Lung (tissue), 12 donors: ENCODE data around the gene PLAGL1. TPM values are rescaled to one million over a fixed set of nuclear protein-coding genes. Genes with fewer than 3 reads are reported as not detected.

Experiments used
- ATAC-seq: fragments of 200-7000 bp; cut with Tn5 transposase; one replicate; pipeline ENCODE4 v1.9.1; 2020; ENCODE audit warnings: moderate number of reproducible peaks; ENCODE audit not compliant: insufficient read depth, low FRiP score
- DNase-seq, 3 donors: peaks; one replicate each; pipeline ENCODE4 v3.0.0-alpha.2; 2013 to 2017
- H3K27ac ChIP-seq, 2 donors: one replicate each; pipeline ENCODE4 v1.5.1; 2013; ENCODE audit warnings: mild to moderate bottlenecking in 2 of 2, moderate library complexity in 2 of 2, control low read depth in 1 of 2, inconsistent platforms in 1 of 2, low read depth in 1 of 2, low read length in 1 of 2
- H3K27me3 ChIP-seq, 3 donors: one replicate each; pipeline ENCODE4 v1.5.1; 2013; ENCODE audit warnings: low read length in 2 of 3; ENCODE audit not compliant: control insufficient read depth in 3 of 3, insufficient read depth in 3 of 3
- H3K36me3 ChIP-seq, 4 donors: one replicate each; pipeline ENCODE4 v1.5.1; 2013; ENCODE audit warnings: low read length in 4 of 4, mild to moderate bottlenecking in 1 of 4, moderate library complexity in 1 of 4; ENCODE audit not compliant: control insufficient read depth in 4 of 4, insufficient read depth in 4 of 4
- H3K4me1 ChIP-seq, 5 donors: one replicate each; pipeline ENCODE4 v1.5.1; 2013; ENCODE audit warnings: low read length in 5 of 5, mild to moderate bottlenecking in 2 of 5, moderate library complexity in 1 of 5; ENCODE audit not compliant: control insufficient read depth in 5 of 5, insufficient read depth in 5 of 5
- H3K4me3 ChIP-seq: one replicate; pipeline ENCODE4 v1.5.1; 2013; ENCODE audit warnings: mild to moderate bottlenecking, control low read depth, moderate library complexity
- H3K9ac ChIP-seq, 2 donors: one replicate each; pipeline ENCODE4 v1.5.1; 2013; ENCODE audit warnings: low read length in 2 of 2, control low read depth in 1 of 2; ENCODE audit not compliant: insufficient read depth in 1 of 2
- H3K9me3 ChIP-seq, 4 donors: one replicate each; pipeline ENCODE4 v1.5.1; 2013; ENCODE audit warnings: low read length in 3 of 4, mild to moderate bottlenecking in 1 of 4, moderate library complexity in 1 of 4; ENCODE audit not compliant: control insufficient read depth in 4 of 4, insufficient read depth in 3 of 4
- CTCF ChIP-seq: IDR thresholded peaks from 2 replicates; pipeline ENCODE4 v1.5.1; 2012; ENCODE audit warnings: mild to moderate bottlenecking; ENCODE audit errors: control extremely low read depth, extremely low read depth
- WGBS, 2 donors: extraction: QIAGEN DNeasy Blood & Tissue Kit; methylation state at CpG; one replicate each; pipeline ENCODE4 v1.1.7; 2013; 5-methylcytosine and 5-hydroxymethylcytosine counted together
- polyA plus RNA-seq, 2 donors: library from polyadenylated mRNA; stranded (reverse); fragments of 200-250 nt; gene quantifications; one replicate each; pipeline ENCODE4 v1.2.1, GENCODE V29; 2013
- total RNA-seq, 2 donors: library from RNA; depleted of rRNA in 1 of 2; stranded (reverse); fragments of >200 nt in 1 of 2; gene quantifications; one replicate each; pipeline ENCODE4 v1.2.1, GENCODE V29; 2014 to 2021
- donor health status: control.
- donor health status: control.
- donor health status: Bipolar disorder and iron deficiency.
- donor health status: healthy.
- donor health status: DM: yes; HTN: yes; CAD: no.

Gene PLAGL1
- total and polyA plus RNA-seq, 4 donors = 15.5 to 86.9 (median 29.7) TPM

- 73 to 76% methylated on average over 3 of the region's 3 CpGs for WGBS, 2 donors
- no peak overlapping the region for H3K9ac ChIP-seq
- H3K9me3 ChIP-seq = no peaks in the 10 kb centered on the region
- H3K4me1 ChIP-seq = peaks cover 0 to 35% (median 4%) of the 10 kb centered on the region in 5 donors
- TF ChIP-seq CTCF = no peak
- H3K27ac ChIP-seq = no peak overlapping the region
- ATAC-seq (no peak), DNase-seq (peak in 2 of 3 donors; percentile 56 to 58)
- no peaks in the 10 kb centered on the region for H3K27me3 ChIP-seq
- H3K36me3 ChIP-seq = no peaks in the 10 kb centered on the region
- H3K4me3 ChIP-seq = no peak overlapping the region
Observed at GRCh38 chr6:143976806-143977349, 31.2 kb downstream of the PLAGL1 start.

GRCh38 chr6:143974089-143974488, 34.0 kb downstream of the PLAGL1 start:
- 72% methylated on average over 8 of the region's 8 CpGs for WGBS, 2 donors
- Histone ChIP-seq H3K4me1 (peaks cover 2 to 63% (median 16%) of the 10 kb centered on the region in 5 donors), H3K9ac (no peak overlapping the region), H3K4me3 (no peak overlapping the region), H3K36me3 (no peaks in the 10 kb centered on the region), H3K27me3 (no peaks in the 10 kb centered on the region), H3K27ac (no peak overlapping the region), H3K9me3 (no peaks in the 10 kb centered on the region)
- ATAC-seq (no peak), DNase-seq (no peak)
- TF ChIP-seq CTCF = no peak

- no peak overlapping the region for H3K9ac ChIP-seq
- H3K4me1 ChIP-seq = peaks cover 3 to 71% (median 16%) of the 10 kb centered on the region in 5 donors
- no peak overlapping the region for H3K4me3 ChIP-seq
- H3K27ac ChIP-seq = no peak overlapping the region
- H3K27me3 ChIP-seq = no peaks in the 10 kb centered on the region
- DNase-seq (peak in 1 of 3 donors; percentile 26), ATAC-seq (no peak)
- H3K9me3 ChIP-seq = no peaks in the 10 kb centered on the region
- no peaks in the 10 kb centered on the region for H3K36me3 ChIP-seq
- no peak for TF ChIP-seq CTCF
- 82% methylated on average over 13 of the region's 13 CpGs for WGBS, 2 donors
Observed at GRCh38 chr6:143973097-143973966, 34.7 kb downstream of the PLAGL1 start.
